ENCODE results near the gene TRIM40.

The TRIM40 gene

DNA sequence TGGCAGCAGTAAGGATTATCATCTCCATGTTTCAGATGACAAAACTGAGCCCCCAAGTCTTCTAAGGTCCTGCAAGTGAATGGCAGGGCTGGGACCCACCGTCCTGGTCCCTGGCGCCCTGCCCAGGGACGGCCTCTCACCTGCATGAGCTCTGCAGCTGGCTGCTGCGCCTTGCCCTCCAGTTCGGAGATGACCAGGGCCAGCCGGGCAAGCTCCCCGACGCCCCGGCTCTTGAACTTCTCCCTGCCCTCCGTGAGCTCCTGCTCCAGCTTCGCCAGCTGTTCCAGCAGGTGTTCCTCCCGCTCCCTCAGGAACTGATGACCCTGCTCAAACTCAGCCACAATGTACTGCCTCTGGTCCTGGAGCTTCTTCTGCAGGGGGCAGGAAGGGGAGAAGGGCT is 60.4 kb downstream of the TRIM40 start:
- no peak overlapping the region for H3K27ac ChIP-seq
- TF ChIP-seq, protein P1, sequence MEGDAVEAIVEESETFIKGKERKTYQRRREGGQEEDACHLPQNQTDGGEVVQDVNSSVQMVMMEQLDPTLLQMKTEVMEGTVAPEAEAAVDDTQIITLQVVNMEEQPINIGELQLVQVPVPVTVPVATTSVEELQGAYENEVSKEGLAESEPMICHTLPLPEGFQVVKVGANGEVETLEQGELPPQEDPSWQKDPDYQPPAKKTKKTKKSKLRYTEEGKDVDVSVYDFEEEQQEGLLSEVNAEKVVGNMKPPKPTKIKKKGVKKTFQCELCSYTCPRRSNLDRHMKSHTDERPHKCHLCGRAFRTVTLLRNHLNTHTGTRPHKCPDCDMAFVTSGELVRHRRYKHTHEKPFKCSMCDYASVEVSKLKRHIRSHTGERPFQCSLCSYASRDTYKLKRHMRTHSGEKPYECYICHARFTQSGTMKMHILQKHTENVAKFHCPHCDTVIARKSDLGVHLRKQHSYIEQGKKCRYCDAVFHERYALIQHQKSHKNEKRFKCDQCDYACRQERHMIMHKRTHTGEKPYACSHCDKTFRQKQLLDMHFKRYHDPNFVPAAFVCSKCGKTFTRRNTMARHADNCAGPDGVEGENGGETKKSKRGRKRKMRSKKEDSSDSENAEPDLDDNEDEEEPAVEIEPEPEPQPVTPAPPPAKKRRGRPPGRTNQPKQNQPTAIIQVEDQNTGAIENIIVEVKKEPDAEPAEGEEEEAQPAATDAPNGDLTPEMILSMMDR (IDR thresholded peaks at IDR 0.05): no peak
- TF ChIP-seq ZFX (IDR thresholded peaks at IDR 0.05; ENCODE audit: borderline replicate concordance): no peak
